Erythroblast (primary cell): Measurements from ENCODE around the gene PATL2.

Experiments used
- GATA1 ChIP-seq: IDR thresholded peaks from 2 replicates; pipeline ENCODE4 v1.6.1; 2011; ENCODE audit warnings: low read depth, mild to moderate bottlenecking, control low read depth, low read length, moderate library complexity
- POLR2A ChIP-seq: IDR thresholded peaks from 2 replicates; pipeline ENCODE4 v1.6.1; 2011; ENCODE audit warnings: mild to moderate bottlenecking, low read length

DNA sequence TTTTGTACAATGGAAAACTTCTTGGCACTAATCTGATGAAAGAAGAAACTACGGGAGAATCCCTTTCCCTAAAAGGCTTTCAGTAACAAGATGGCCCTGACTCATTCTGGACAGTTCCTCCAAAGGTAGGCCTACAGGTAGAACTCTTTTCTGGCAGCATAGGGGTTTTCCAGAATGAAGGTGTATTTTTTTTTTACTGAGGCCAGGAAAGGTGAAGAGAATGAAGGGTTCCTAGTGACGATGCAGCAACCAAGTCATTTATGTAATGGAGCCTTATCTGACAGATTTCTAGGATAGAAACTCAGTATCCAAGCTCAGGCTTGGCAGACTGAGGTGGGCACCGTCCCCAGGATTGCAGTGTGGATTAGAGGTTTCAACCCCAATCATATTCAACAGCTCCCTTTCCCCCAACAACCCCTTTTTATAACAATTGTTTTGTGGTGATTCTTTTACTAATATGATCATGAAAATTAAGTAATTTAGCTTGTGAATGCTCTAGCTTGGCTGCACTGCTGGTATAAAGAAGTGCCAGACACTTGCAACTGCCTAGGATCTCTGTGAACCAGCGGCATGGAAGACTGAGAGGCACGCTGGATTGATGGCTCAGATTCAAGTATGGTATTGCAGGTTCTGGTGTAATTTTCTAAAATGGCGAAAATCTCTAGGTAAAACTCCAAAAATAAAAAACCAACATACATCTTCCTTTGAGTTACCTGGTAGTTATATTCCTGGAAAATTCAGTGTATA is 16.5 kb upstream of the PATL2 start:
- TF ChIP-seq POLR2A (no peak), GATA1 (no peak)
